NCI-H128 (cell line): ENCODE data around the gene BEST4.
"Not testable (repeated sequence)": the region's sequence is repeated elsewhere in the genome, so short reads cannot be mapped to it uniquely, and the experiment has no call there.

ENCODE experiments used
- DNase-seq: peaks from one replicate; lab custom pipeline; 2025; ENCODE audit not compliant: unreplicated experiment; lab: John Stamatoyannopoulos, UW

The BEST4 gene

GRCh38 chr1:44788120-44788860, at the start of gene BEST4:
TSS of gene BEST4 (minus strand) at chr1:44788170. CDS start at chr1:44787705, 465 bp downstream.
- DNase-seq = no peak

DNA sequence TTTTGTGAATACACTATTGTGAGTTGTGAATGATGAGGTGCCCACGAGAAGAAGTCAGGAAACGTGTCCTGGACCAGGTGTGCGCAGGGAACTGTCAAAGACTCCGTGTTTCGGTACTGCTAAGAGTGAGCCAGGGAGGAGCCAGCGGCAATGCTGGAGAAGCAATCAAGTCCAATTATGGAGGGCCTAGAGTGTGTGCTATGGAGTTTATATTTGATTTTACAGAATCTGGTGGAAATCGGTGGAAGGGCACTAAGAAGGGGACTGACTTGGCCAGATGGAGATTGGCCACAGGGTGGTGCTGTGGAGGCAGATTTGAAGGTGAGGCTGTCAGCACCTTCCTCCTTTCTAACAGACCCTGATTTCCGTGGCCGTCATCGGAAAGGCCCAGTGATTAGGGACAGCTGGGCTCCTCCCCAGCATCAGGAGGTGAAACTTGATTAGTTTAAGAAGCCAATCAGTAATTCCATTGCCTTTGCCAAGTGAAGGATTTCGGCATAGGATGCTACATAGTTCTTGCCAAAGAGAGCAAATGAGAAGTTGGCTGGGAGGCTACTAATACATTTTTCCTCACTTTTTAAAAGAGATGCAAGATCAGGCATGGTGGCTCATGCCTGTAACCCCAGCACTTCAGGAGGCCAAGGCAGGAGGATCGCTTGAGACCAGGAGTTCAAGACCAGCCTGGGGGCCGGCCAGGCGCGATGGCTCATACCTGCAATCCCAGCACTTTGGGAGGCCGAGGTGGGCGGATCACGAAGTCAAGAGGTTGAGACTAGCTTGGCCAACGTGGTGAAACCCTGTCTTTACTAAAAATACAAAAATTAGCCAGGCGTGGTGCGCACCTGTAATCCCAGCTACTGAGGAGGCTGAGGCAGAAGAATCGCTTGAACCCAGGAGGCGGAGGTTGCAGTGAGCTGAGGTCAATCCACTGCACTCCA, 48.0 kb upstream of the BEST4 start:
- DNase-seq = peak; percentile 80

GRCh38 chr1:44834328-44834727, 46.4 kb upstream of the BEST4 start:
- no peak for DNase-seq

GRCh38 chr1:44832056-44832705, 44.2 kb upstream of the BEST4 start:
- no peak for DNase-seq

- DNase-seq = no peak
These were observed 43.5 kb upstream of the BEST4 start for GRCh38 chr1:44831516-44831915.

- DNase-seq = no peak
These were observed 42.9 kb upstream of the BEST4 start for GRCh38 chr1:44830900-44831304.

DNA sequence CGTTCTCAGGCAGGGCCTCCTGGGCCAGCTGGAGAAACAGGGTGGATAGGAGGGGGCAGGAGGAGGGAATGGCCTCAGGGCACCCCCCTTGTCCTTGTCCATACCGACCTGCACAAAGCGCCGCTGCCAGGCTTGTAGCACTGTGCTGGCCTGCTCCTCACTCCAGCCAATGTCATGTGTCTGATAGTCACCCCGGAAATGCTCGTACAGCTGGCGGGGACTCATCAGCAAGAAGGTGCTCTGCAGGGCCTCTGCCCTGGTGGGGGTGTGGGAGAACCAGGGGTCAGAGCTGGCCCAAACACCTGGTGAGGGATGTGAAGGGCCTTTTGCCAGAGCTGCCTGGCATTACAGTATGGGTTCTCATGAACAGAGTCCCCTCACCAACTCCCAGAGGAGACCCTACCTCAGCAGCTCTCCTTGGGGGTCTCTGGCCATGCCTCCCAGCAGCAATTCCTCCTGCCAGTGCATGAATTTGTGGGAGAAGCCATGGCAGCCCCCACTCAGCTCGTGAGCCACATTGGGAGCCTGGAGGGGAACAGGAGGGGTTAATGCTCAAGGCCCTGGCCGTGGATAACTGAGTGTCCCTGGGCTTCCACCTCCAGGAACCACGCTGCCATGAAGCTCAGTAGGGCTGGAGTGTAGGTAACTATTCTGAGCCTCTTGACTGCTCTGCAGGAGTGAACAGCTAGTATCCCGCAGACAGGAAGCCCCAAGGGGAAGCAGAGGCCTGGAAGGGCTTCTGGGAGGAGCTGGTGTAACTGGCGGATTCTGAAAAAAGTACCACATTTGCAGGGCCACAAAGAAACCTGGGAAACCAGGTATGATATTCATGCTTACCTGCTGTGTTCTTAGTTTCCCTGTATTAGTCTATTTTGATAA, 41.8 kb upstream of the BEST4 start:
- no peak for DNase-seq

GRCh38 chr1:44828841-44829440, 41.0 kb upstream of the BEST4 start:
- no peak for DNase-seq

GRCh38 chr1:44828003-44828651, 40.2 kb upstream of the BEST4 start:
- DNase-seq = no peak

- DNase-seq = no peak
These were observed 39.4 kb upstream of the BEST4 start for GRCh38 chr1:44827197-44828002.

GRCh38 chr1:44826375-44827196, 38.6 kb upstream of the BEST4 start:
- no peak for DNase-seq

- not testable (repeated sequence) for DNase-seq
These were observed 36.4 kb upstream of the BEST4 start for GRCh38 chr1:44824392-44824791.

- DNase-seq = no peak
These were observed 35.0 kb upstream of the BEST4 start for GRCh38 chr1:44822981-44823451.

- DNase-seq = no peak
These were observed 34.2 kb upstream of the BEST4 start for GRCh38 chr1:44822131-44822701.

DNA sequence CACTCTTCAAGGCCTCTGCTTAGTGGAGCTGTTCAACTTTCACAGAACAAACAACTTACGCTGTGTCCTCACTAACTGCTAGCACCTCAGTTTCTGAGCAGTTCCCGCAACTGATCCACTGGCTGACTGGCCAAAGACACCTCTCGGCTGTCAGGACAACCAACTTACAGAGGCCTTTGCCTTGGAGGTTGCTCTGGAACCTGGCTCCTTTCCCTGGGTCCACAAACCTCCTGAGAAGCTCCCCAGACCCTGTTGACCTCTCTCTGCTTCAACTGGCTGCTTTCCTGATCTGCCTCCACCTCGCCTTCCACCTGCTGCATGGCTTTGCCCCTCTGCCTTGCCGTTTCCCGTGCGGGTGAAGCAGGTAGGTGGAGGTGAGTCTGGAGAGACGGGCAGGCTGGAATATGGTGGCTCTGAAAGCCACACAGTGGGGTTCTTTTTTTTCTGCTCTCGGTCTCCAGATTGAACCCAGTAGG, 33.3 kb upstream of the BEST4 start:
- DNase-seq = no peak

DNA sequence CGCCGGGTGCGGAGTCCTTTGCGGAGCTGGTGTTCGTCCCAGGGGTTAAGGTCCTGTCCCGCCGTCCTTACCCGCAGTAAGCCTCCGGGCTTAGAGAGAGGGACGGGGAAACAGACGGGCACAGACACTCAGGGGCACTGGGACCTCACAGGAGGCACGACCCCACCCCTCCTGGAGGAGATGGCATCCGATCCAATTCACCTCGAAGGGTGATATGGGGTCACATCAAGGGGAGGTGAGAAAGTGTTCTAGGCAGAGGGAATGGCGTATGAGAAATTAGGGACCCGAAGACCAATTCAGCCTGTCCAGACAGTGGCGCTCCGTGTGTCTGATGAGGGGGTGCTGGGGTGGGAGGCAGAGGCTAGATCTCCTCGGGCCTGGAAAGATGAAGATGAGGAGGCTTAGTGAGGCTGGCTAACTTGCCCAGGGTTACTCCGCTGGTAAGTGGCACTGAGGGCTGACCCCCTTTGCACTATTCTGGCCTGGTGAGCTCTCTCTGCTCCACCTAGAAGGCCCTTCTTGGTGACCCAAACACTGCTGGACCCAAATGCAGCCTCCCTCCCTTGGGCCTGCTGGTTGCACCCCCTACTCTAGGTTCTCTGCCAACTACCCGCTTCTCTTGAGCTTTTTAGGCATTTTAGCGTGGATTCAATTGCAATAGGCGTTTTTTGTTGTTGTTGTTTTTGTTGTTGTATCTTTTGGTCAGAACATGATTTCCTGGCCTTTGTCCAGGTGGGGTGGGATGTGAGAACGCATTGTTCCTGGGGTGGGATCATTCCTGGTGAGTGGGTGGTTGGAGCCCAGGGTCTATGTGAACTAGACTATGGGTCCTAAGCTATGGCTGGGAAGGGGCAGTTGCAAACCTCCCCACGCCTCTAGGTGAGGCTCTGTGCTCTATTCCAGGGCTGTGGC, 32.6 kb upstream of the BEST4 start:
- DNase-seq = no peak
